T-helper 9 cell (primary cell): ENCODE measurements around the gene FMO1.
"Not testable (repeated sequence)": the region's sequence is repeated elsewhere in the genome, so short reads cannot be mapped to it uniquely, and the experiment has no call there.

ENCODE experiments used
- DNase-seq: peaks from one replicate; pipeline ENCODE4 v3.0.0-alpha.2; 2020
- total RNA-seq, 2 donors: gene quantifications; one replicate each; lab custom pipeline; 2026; lab: John Stamatoyannopoulos, UW

The FMO1 gene
- 0 reads per million in 2 donors for total RNA-seq

- no peak for DNase-seq
These were observed at the start of gene FMO1 for GRCh38 chr1:171248302-171248701. Gene FMO1 (plus strand): TSS chr1:171248494. CDS start chr1:171258088, 9,594 bp downstream.

GRCh38 chr1:171204296-171204695 is 44.0 kb upstream of the FMO1 start:
- DNase-seq, result no peak

- DNase-seq, result no peak
These were observed 41.9 kb upstream of the FMO1 start for GRCh38 chr1:171206204-171206977.

GRCh38 chr1:171206978-171207355 is 41.3 kb upstream of the FMO1 start:
- DNase-seq, result no peak

GRCh38 chr1:171207377-171207776 is 40.9 kb upstream of the FMO1 start:
- DNase-seq, result no peak

GRCh38 chr1:171210355-171210754 is 37.9 kb upstream of the FMO1 start:
- no peak for DNase-seq

GRCh38 chr1:171212607-171213351 is 35.5 kb upstream of the FMO1 start:
- no peak for DNase-seq

- DNase-seq, result no peak
These were observed 34.5 kb upstream of the FMO1 start for GRCh38 chr1:171213559-171214454.

GRCh38 chr1:171217658-171218443 is 30.4 kb upstream of the FMO1 start:
- no peak for DNase-seq

- DNase-seq, result no peak
These were observed 29.6 kb upstream of the FMO1 start for GRCh38 chr1:171218661-171219060.

GRCh38 chr1:171219346-171220080 is 28.8 kb upstream of the FMO1 start:
- DNase-seq, result no peak

GRCh38 chr1:171220081-171220420 is 28.2 kb upstream of the FMO1 start:
- no peak for DNase-seq

GRCh38 chr1:171220581-171221054 is 27.7 kb upstream of the FMO1 start:
- no peak for DNase-seq

GRCh38 chr1:171221665-171222591 is 26.4 kb upstream of the FMO1 start:
- DNase-seq, result no peak

- no peak for DNase-seq
These were observed 25.4 kb upstream of the FMO1 start for GRCh38 chr1:171222936-171223335.

- DNase-seq, result not testable (repeated sequence)
These were observed 24.0 kb upstream of the FMO1 start for GRCh38 chr1:171224257-171224656.

GRCh38 chr1:171226747-171227370 is 21.4 kb upstream of the FMO1 start:
- DNase-seq, result no peak

- no peak for DNase-seq
These were observed 17.0 kb upstream of the FMO1 start for GRCh38 chr1:171231326-171231725.

GRCh38 chr1:171233183-171233582 is 15.1 kb upstream of the FMO1 start:
- DNase-seq, result no peak

GRCh38 chr1:171236231-171236630 is 12.1 kb upstream of the FMO1 start:
- not testable (repeated sequence) for DNase-seq
